WI38 (cell line): ENCODE data around the gene GFOD2.

Experiments
- H3K4me3 ChIP-seq: 2 replicates; pipeline ENCODE4 v1.5.1; 2011; ENCODE audit warnings: low read depth, mild to moderate bottlenecking, control low read depth, low read length
- CTCF ChIP-seq: IDR thresholded peaks from 2 replicates; pipeline ENCODE4 v1.5.1; 2012; ENCODE audit warnings: low read depth, mild to moderate bottlenecking, control low read depth, low read length

Gene GFOD2

GRCh38 chr16:67661101-67661761 lies 57.9 kb downstream of the GFOD2 start:
- TF ChIP-seq CTCF = no peak
- H3K4me3 ChIP-seq = peak overlapping the region; percentile 88

GRCh38 chr16:67660564-67661028 lies 58.5 kb downstream of the GFOD2 start, which contains the start of gene PARD6A:
TSS of gene PARD6A (plus strand) at chr16:67660960. CDS start at chr16:67661039, 79 bp downstream.
- TF ChIP-seq CTCF = no peak
- H3K4me3 ChIP-seq = peak within 1 kb of the TSS; percentile 88

GRCh38 chr16:67659675-67660563 lies 59.2 kb downstream of the GFOD2 start, which contains the start of gene ACD:
TSS of gene ACD (minus strand) at chr16:67660260. CDS start at chr16:67660220, 40 bp downstream.
- no peak for TF ChIP-seq CTCF
- H3K4me3 ChIP-seq = peak within 1 kb of the TSS; percentile 88

GRCh38 chr16:67658849-67659674 lies 60.1 kb downstream of the GFOD2 start:
- peak overlapping the region; percentile 88 for H3K4me3 ChIP-seq
- no peak for TF ChIP-seq CTCF

GRCh38 chr16:67657751-67658518 lies 61.2 kb downstream of the GFOD2 start:
- TF ChIP-seq CTCF = no peak
- no peak overlapping the region for H3K4me3 ChIP-seq

- no peak overlapping the region for H3K4me3 ChIP-seq
- no peak for TF ChIP-seq CTCF
Observed at GRCh38 chr16:67657017-67657608, 62.0 kb downstream of the GFOD2 start.
